GM11168 (cell line): ENCODE results near the gene PNMT.

ENCODE experiments used
- in situ Hi-C: fragments of 300-500 bp; cut with MboI; formaldehyde crosslinking; loops from one replicate; pipeline ENCODE4 v1.12.0; 2022; ENCODE audit warnings: low sequenced_read_pairs; ENCODE audit not compliant: unreplicated experiment

The PNMT gene

GRCh38 chr17:39666231-39666600 is 2.0 kb upstream of the PNMT start:
- in situ Hi-C loops, result no loop called here

DNA sequence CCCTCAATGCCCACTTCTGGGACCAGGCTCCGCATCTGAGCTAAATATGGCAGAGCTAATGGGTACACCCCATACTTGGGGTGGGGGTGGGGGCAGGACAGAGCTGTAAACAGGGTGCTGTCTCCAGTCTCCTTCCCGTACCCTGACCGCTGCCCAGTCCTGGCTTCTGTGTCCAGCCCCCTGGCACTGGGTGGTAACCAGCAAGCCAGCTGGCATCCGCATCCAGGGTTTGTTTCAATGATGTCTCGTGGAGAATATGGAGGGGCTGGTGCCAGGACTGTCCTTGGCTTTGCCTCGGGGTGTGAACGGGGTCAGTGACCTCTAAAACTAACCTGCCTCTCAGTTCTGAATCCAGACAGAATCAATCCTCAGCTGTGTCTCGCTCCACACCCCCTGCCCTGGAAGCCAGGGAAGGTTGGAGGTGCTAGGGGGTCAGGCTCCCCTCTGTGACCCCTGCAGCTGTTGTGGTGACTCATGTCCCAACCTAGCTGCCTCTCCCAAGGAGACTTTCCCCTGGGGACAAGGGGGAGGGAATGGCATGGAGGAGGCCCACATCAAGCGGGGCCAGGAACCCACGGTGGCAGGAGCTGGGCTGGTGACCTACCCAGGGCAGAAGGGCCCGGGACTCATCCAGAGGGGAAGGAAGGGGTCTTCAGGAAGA is 1.5 kb upstream of the PNMT start:
- in situ Hi-C loops, result no loop called here

DNA sequence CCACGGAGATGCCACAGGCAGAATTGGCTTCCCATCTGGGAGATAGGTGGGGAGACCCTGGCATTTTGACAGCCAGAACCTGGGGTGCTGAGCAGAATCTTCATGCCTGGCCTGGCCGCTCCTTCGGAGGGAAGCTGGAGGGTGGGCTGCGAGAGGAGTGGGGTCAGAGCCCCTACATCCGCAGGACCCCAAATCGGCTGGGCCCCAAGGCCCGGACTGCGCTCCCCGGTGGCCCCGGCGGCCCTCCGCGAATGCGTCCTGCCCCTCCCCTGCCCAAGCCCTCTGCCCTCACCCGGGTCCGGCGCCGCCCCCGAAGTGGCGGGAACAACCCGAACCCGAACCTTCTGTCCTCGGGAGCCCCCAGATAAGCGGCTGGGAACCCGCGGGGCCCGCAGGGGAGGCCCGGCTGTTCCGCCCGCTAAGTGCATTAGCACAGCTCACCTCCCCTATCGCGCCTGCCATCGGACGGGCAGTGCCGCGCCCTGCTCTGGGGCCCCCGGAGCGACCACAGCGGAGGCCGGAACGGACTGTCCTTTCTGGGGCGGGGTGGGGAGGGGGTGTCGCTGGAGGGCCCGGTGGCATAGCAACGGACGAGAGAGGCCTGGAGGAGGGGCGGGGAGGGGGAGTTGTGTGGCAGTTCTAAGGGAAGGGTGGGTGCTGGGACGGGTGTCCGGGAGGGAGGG is 850 bp upstream of the PNMT start:
- in situ Hi-C loops, result no loop called here

GRCh38 chr17:39669897-39670735 is 1.9 kb downstream of the PNMT start:
- in situ Hi-C loops, result loop anchor here (5.0 kb wide), 1 partner anchor 48 kb away; no protein-coding TSS in a partner anchor

DNA sequence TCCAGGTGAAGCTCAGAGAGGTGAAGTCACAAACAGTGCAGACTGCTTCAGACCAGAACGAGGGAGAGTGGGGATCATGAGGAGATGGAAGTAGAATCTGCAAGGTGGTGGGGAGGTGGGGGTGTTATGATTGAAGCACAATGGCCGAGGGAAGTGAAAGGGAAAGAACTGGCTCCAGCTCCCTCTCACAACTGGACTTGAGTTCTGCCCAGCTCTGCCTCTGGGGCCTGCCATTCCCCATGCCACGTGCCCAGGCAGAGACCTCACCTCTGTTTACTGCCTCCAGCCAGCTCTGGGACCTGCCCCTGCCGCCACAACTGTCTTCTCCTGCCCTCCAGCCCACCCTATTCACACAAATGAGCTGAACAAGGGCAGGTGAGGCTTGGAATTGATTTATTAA is 2.5 kb downstream of the PNMT start:
- in situ Hi-C loops, result loop anchor here (5.0 kb wide), 1 partner anchor 48 kb away; no protein-coding TSS in a partner anchor

DNA sequence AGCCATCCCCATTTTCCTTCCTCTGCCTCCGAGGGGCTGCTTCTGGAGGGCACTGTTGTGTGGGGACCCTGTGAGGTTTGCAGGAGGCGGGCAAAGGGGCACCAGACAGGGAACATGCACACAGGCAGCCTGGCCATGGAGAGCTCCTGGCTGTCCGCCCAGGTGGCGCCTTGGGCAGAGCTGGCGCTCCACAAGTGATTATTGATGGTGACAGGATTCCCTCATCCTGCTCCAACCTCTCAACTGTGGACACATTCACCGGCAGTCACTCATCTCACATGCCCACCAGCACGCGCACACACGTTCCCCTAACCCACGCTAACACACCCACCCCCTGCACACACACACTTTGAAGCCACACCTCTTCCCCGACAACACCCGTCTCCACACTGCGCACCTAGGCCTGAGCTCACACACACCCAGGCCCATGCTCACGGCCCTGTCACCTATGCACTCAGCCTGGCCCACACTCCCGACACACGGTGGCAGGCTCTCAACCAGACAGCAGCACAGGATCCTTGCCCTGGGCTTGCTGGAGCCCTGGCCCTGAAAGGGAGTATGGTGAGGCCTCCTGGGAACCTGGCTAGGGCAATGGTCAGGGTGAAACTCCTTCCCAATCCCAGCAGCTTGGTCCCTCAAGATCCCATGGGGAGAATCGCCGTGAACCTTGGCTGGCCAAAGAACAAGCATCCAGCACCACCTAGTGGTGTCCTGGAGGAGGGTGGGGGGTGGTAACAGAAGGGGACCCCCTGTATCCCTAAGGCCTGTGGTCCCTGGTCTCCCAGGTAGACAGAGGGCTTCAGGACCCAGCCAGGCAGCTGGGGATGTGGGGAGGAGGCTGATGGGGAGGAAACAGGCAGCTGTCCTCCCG is 3.6 kb downstream of the PNMT start:
- in situ Hi-C loops, result loop anchor here (5.0 kb wide), 1 partner anchor 50 kb away; no protein-coding TSS in a partner anchor

DNA sequence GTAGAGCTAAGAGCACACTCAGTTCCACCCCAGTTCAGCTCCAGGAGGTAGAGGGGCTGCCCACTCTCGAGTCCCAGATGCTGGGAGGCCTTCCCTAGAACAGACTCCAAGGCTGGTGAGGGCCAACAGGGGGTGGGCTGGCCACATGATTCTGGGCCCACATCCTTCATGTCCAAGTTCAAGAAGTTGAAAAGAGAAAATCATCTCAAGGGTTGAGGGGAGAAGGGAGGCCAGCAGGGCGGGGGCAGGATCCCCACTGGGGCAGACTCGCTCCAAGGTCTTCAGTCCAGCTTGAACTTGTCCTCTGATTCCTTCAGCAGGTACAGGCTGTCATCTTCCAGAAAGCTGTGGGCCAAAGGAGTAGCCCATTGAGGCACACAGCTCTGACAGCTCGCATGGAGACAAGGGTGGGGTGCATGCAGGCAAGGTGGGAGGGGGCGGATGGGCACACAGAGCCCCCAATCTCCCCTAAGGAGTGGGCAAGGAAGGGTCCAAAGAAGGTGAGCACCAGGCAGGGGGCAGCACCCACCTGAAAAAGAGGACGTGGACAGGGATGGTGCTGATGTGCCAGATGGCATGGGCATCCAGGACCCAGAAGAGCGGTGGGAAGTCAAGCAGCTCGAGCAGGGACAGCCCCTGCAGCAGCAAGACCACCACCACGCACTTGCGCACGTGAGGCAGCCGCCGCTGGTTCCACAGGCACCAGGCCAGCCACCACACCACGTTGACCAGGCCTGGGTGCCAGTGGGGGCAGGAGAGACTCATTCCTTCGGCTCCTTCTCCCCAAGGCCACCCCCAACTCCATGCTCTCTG is 4.5 kb downstream of the PNMT start:
- in situ Hi-C loops, result loop anchor here (5.0 kb wide), 1 partner anchor 50 kb away; no protein-coding TSS in a partner anchor

DNA sequence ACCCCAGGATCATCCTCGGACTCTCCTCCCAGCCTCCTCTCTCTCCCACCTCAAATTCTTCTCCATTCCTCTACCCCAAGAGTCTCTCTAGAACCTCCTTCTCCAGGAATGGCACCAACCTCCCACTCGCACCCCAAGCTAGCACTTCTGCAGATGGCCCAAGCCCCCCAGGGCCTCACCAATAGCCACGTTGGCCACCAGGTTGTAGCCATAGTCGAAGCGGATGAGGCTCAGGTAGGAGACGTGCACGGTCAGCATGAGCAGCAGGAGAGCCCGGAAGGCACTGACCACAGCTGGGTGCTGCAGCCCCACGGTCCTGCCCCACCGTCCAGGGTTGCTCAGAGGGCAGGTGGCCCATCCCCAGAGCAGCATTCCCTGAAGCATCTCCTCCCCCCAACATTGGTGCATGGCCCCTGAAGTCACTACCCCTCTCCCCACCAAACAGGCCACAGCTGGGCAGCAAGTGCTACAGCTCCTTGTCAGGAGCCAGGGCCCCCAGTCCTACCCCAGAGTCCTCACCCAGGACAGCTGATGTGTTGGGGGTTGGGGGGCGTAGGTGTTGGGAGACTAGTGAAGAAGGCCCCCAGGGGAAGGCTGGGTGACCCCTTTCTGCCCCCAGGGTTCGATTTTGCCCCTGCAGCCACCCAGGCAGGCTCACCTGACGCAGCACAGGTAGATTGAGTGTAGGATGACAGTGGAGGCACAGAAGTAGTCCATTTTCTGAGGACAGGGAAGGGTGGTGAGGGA is 5.3 kb downstream of the PNMT start:
- in situ Hi-C loops, result loop anchor here (5.0 kb wide), 1 partner anchor 51 kb away; no protein-coding TSS in a partner anchor

GRCh38 chr17:39674179-39674578 is 5.9 kb downstream of the PNMT start:
- in situ Hi-C loops, result loop anchor here (5.0 kb wide), 1 partner anchor 52 kb away; no protein-coding TSS in a partner anchor

- in situ Hi-C loops, result loop anchor here (5.0 kb wide), 1 partner anchor 53 kb away; no protein-coding TSS in a partner anchor
Observed at GRCh38 chr17:39674702-39675389, 6.6 kb downstream of the PNMT start.

DNA sequence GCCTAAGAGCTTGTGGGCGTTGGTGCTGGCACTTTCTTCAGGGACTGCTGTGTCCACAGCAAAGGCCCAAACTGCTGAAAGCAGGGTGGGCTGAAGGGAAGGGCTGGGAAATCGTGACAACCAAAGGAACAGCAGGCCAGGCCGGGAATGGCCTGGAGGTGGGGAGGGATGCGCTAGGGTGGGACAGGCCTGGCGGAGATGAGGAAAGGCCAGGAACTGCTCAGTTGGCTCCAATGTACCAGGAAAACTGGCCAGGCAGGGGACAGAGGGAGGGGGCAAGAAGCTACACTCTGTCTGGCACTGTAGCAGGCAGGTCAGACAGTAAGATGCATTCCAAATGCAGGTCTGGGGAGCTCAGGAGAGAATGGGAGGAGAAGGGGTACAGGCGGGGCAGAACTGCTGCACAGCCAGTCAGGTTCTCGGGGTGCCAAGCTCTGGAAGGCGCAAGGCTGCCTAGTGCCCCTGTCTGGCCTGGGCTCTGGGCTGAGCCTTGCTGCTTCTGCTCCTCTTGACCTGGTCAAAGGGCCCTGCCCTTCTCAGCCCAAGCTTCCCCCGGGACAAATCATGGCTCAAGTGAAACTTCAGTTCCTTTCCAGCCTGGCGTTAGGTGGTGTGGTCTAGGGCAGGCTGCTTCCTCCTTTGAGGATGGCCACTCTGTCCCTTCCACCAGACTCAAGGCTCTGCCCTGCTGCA is 7.3 kb downstream of the PNMT start:
- in situ Hi-C loops, result no loop called here

DNA sequence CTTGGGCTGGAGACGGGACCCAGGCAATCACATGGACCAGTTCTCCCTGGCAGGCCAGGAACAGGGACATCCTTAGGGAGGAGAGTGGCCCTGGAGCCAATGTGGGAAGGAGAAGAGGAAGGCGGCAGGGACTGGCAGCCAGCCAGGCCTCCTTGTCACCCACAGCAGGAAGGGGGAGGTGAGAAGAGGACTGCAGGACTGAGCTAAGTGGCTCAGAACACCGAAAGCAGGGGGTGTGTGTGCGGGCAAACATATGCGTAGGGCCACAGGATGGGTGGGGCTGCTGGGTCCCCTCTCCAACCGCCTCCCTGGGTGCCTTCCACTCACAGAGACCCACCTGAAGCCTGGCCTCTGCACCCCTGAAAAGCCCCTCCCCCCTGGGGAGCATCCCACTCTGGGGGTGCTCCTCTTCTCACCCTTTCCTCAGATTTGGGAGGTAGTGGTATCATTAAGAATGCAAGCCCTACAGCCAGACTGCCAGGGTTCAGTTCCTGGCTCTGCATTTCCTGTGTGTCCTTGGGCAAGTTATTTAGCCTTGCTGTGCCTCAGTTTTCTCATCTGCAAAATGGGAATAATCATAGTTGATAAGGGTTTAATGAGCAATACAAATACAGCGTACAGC is 8.1 kb downstream of the PNMT start:
- in situ Hi-C loops, result no loop called here

DNA sequence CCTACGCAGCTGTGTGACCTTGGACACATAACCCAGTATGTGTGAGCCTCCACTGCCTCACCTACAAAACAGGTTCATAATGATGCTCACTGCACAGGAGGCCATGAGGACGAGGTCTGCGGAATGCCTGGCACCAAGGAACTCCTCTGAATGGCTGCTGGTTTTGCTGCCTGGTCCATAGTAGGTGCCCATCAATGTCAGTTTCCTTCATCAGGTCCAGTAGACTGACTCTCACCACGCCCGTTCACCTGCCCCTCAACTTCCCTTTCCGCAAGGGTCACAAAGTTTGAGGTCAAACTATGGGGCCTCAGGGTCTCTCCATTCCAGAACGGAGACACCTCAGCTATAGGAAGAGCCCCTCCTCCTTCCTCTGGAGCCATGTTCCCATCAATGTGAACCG is 8.8 kb downstream of the PNMT start:
- in situ Hi-C loops, result no loop called here

- in situ Hi-C loops, result no loop called here
Observed at GRCh38 chr17:39677542-39678339, 9.5 kb downstream of the PNMT start.

DNA sequence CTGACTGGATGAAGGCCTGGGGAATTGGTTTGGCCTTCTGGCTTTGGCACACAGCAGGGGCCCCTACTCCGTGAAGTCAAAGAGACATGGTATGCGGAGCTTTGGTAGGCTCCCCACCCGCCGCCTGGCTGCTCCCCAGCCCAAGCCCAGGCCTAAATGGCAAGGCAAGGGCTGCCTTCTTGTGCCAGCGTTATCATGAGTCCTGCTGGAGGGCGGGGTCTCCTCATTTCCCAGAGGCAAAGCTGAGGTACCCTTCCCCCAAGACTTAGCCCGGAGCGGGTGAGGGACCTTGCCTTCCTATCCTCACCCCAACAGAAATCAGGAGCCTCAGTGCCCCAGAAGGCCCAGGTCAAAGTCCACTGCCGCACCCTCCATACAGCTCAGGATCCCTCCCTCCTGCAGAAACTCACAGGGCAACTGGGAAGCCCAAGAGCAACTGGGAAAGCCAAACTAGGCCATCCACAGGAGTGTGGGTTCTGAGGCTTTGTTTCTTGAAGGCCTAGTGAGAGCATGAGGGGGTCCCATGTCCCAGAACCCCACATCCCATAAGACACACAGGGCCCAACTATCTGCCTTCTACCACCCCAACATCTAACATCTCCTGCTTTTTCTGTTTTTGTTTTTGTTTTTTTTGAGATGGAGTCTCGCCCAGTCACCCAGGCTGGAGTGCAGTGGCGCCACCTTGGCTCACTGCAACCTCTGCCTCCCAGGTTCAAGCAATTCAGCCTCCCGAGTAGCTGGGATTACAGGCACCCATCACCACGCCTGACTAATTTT is 10.3 kb downstream of the PNMT start:
- in situ Hi-C loops, result no loop called here
